HG02884 (cell line): ENCODE measurements around the gene SND1.

Experiments used
- ATAC-seq: cut with Tn5 transposase; IDR thresholded peaks from one replicate; pipeline ENCODE4 v1.9.1; 2021; ENCODE audit warnings: mild to moderate bottlenecking, moderate library complexity; ENCODE audit not compliant: unreplicated experiment

The SND1 gene

GRCh38 chr7:127920787-127921438, 268.9 kb downstream of the SND1 start:
- ATAC-seq = no peak

GRCh38 chr7:127922656-127923055, 270.7 kb downstream of the SND1 start:
- no peak for ATAC-seq

- ATAC-seq = no peak
These were observed 272.9 kb downstream of the SND1 start for GRCh38 chr7:127924874-127925273.

GRCh38 chr7:127927348-127927696, 275.3 kb downstream of the SND1 start:
- no peak for ATAC-seq

- ATAC-seq = no peak
These were observed 276.2 kb downstream of the SND1 start for GRCh38 chr7:127928222-127928621.

GRCh38 chr7:127928852-127929251, 276.9 kb downstream of the SND1 start:
- ATAC-seq = no peak

GRCh38 chr7:127930341-127931328, 278.6 kb downstream of the SND1 start:
- ATAC-seq = peak; percentile 47

GRCh38 chr7:127932076-127932475, 280.1 kb downstream of the SND1 start:
- ATAC-seq = no peak

GRCh38 chr7:127932496-127932895, 280.5 kb downstream of the SND1 start:
- no peak for ATAC-seq

GRCh38 chr7:127933146-127933545, 281.2 kb downstream of the SND1 start:
- ATAC-seq = no peak

- no peak for ATAC-seq
These were observed 282.7 kb downstream of the SND1 start for GRCh38 chr7:127934711-127935110.

GRCh38 chr7:127935847-127936376, 283.9 kb downstream of the SND1 start:
- no peak for ATAC-seq

GRCh38 chr7:127937066-127937680, 285.2 kb downstream of the SND1 start:
- no peak for ATAC-seq

- no peak for ATAC-seq
These were observed 286.6 kb downstream of the SND1 start for GRCh38 chr7:127938588-127938987.

GRCh38 chr7:127940381-127941160, 288.6 kb downstream of the SND1 start:
- no peak for ATAC-seq

GRCh38 chr7:127941476-127942210, 289.6 kb downstream of the SND1 start:
- ATAC-seq = no peak

- no peak for ATAC-seq
These were observed 291.8 kb downstream of the SND1 start for GRCh38 chr7:127943541-127944521.

GRCh38 chr7:127946111-127946510, 294.1 kb downstream of the SND1 start:
- no peak for ATAC-seq

GRCh38 chr7:127946847-127947246, 294.9 kb downstream of the SND1 start:
- no peak for ATAC-seq
